Renal cortex interstitium (tissue), 11 donors: Measurements from ENCODE around the gene LIMS2. TPM values are rescaled to one million over a fixed set of nuclear protein-coding genes. Genes with fewer than 3 reads are reported as not detected.

Experiments used
- DNase-seq, 11 donors: peaks; one replicate each; pipeline ENCODE4 v3.0.0-alpha.2; 2013; ENCODE audit warnings: low read depth in 9 of 11, low spot score in 4 of 11; ENCODE audit errors: extremely low read depth in 1 of 11
- polyA plus RNA-seq, 3 donors: library from polyadenylated mRNA; unstranded; fragments of 120-200 nt; gene quantifications; one replicate each; pipeline ENCODE4 v1.2.1, GENCODE V29; 2013; ENCODE audit not compliant: insufficient read length in 3 of 3

Gene LIMS2
- polyA plus RNA-seq, 3 donors = 17.0 to 23.2 (median 22.1) TPM

- no peak for DNase-seq
Measured at GRCh38 chr2:127681976-127682857, 6.9 kb upstream of the LIMS2 start.

- no peak for DNase-seq
Measured at GRCh38 chr2:127681288-127681804, 6.0 kb upstream of the LIMS2 start.

- DNase-seq = no peak
Measured at GRCh38 chr2:127680706-127681287, 5.5 kb upstream of the LIMS2 start.

GRCh38 chr2:127679680-127680361, 4.5 kb upstream of the LIMS2 start:
- DNase-seq = no peak

- no peak for DNase-seq
Measured at GRCh38 chr2:127678991-127679390, 3.7 kb upstream of the LIMS2 start.

- DNase-seq = no peak
Measured at GRCh38 chr2:127678531-127678930, 3.2 kb upstream of the LIMS2 start.

- DNase-seq = no peak
Measured at GRCh38 chr2:127676906-127677305, 1.6 kb upstream of the LIMS2 start.

GRCh38 chr2:127674241-127675209, 805 bp downstream of the LIMS2 start:
- peak in 1 of 11 donors; percentile 18 for DNase-seq

- no peak for DNase-seq
Measured at GRCh38 chr2:127673291-127674069, 1.9 kb downstream of the LIMS2 start.

- DNase-seq = no peak
Measured at GRCh38 chr2:127672341-127673224, 2.7 kb downstream of the LIMS2 start.

GRCh38 chr2:127671557-127672302, 3.6 kb downstream of the LIMS2 start:
- DNase-seq = no peak

GRCh38 chr2:127670957-127671290, 4.4 kb downstream of the LIMS2 start:
- no peak for DNase-seq

- DNase-seq = no peak
Measured at GRCh38 chr2:127670055-127670956, 5.0 kb downstream of the LIMS2 start.

- no peak for DNase-seq
Measured at GRCh38 chr2:127669056-127669455, 6.3 kb downstream of the LIMS2 start.

- DNase-seq = no peak
Measured at GRCh38 chr2:127665267-127665893, 9.9 kb downstream of the LIMS2 start.
